Thyroid gland (tissue), 4 donors: ENCODE data around the gene BOD1L2.

Source experiments
- POLR2A ChIP-seq, 2 donors: fragments of 450-650 bp; IDR thresholded peaks; one replicate each; pipeline ENCODE4 v1.6.1; 2017; ENCODE audit warnings: antibody characterized with exemption in 2 of 2, mild to moderate bottlenecking in 2 of 2, moderate library complexity in 1 of 2
- TF ChIP-seq, protein P1 (sequence below), 6 experiments: fragments of 200-600 bp in 3 of 6; fragments of 450-650 bp in 3 of 6; sonication (generic) in 3 of 6; IDR thresholded peaks; one replicate each; pipeline ENCODE4 v1.5.1; 2016 to 2019; ENCODE audit warnings: antibody characterized with exemption in 6 of 6, mild to moderate bottlenecking in 2 of 6, inconsistent platforms in 1 of 6, moderate library complexity in 1 of 6

DNA sequence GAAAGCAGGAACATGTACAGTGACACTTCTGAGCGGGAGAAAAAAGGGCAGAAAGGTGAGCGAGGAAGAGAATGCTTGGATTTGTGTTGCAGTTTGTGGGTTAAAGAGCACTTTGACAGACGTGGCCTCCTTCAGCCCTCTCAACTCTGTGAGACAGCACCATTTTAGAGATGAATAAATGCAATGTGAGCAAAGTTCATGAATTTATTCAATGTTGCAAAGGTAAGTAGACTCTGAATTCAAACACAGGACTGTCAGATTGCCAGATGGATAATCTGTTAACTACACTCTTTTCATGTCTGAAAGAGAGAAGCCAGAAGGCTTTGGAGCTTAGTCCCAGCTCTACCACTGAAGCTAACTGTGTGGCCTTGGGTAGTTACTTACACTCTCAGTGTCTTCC, 47.7 kb downstream of the BOD1L2 start:
- TF ChIP-seq, protein P1, sequence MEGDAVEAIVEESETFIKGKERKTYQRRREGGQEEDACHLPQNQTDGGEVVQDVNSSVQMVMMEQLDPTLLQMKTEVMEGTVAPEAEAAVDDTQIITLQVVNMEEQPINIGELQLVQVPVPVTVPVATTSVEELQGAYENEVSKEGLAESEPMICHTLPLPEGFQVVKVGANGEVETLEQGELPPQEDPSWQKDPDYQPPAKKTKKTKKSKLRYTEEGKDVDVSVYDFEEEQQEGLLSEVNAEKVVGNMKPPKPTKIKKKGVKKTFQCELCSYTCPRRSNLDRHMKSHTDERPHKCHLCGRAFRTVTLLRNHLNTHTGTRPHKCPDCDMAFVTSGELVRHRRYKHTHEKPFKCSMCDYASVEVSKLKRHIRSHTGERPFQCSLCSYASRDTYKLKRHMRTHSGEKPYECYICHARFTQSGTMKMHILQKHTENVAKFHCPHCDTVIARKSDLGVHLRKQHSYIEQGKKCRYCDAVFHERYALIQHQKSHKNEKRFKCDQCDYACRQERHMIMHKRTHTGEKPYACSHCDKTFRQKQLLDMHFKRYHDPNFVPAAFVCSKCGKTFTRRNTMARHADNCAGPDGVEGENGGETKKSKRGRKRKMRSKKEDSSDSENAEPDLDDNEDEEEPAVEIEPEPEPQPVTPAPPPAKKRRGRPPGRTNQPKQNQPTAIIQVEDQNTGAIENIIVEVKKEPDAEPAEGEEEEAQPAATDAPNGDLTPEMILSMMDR (IDR thresholded peaks at IDR 0.05), result no peak
- TF ChIP-seq POLR2A (IDR thresholded peaks at IDR 0.05), result no peak
